ENCODE results near the gene FRMD3.
"Not testable (repeated sequence)": the region's sequence is repeated elsewhere in the genome, so short reads cannot be mapped to it uniquely, and the experiment has no call there.

The FRMD3 gene

DNA sequence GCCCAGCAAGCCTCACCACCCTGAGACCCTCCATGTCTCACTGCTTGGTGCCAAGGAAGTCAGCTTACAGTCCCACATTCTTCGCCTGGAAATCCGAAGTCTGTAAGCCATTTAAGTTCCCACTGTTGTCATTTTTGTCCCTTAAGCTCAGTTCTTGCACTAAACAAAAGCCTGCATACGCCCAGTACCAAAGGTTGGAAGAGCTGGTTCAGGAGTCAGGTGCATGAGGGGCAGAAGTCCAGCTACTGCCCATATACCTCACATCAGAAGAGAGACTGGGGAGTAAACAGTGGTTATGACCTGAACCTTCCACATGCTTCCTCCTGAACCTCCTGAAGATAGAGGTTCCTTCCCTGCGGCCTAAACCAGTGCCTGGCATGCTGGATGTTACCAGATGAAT lies 146.0 kb downstream of the FRMD3 start:
- no peak for DNase-seq (ENCODE audit: low read depth, low spot score)

DNA sequence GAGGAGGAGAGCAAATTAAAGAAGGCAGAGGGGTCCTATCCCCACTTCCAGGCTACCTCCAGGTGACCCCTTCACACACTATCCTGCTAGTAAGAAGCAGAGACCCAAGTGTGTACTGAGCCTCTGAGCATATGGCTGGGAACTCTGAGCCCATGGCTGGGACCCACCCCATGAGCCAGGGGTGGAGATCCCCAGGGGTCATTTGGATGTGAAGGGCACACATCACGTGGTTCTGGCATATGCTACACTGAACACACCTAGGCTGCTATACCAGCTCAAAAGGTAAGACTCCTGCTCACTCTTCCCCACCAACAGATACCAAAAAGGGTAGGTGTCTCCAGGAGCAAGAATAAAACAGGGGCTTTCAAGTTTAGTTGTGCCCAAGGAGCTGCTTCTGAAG lies 149.9 kb downstream of the FRMD3 start:
- DNase-seq (ENCODE audit: low read depth, low spot score) = no peak

DNA sequence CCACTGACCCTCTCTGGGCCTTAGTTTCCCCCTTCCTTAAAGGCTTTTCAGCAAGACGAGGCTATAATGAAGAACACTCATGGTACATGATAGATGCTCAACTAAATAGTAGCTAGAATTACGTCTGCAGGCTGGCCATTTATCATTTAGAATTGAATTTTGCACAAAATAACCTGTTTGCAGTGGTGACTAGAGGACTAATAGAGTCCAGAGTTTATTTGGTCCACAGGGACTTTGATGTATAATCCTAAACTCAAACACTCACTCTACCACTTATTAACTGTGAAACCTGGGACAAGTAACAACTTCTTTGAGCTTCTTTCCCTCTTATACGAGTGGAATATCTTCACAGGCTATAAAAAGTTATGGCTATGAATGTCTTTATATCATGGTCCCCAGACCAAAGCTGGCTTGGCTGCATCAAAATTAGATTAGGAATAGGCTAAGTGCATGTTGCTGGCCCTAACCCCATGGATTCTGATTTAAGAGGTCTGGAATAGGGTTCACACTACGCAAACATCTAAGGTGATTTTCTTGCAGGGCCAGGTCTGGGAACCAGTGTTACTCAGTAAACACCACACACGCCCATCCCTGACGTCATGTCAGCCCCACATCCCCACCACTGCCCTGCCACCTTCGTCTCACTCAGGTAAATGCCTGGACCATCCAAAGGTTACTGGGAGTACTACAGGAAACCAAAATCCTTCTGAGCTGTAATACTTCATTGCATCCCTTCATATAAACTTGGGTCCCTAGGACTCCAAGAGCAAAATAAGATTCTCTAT lies 150.6 kb downstream of the FRMD3 start:
- DNase-seq (ENCODE audit: low read depth, low spot score) = no peak

- DNase-seq (ENCODE audit: low read depth, low spot score) = no peak
Observed at GRCh38 chr9:83385317-83385716, 152.9 kb downstream of the FRMD3 start.

DNA sequence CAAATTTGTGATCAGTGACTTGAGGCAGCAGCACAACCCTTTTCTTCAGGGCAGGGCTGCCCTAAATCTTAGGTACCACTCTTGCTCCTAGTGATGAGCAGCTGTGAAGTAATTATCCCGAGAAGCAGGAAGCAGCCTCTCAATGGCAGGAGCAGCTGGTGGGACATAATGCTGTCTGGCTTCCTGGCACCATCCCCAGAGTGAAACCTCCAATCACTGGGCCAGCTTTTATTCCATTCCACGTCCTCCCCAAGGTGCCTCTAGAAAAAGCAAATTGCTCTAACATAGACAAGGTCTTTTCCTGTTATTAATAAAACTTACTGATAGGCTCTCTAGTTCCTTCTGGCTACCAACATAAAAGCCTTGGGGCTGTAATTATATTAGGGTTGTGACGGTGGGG lies 154.0 kb downstream of the FRMD3 start:
- no peak for DNase-seq (ENCODE audit: low read depth, low spot score)

GRCh38 chr9:83383034-83383433 lies 155.2 kb downstream of the FRMD3 start:
- no peak for DNase-seq (ENCODE audit: low read depth, low spot score)

DNA sequence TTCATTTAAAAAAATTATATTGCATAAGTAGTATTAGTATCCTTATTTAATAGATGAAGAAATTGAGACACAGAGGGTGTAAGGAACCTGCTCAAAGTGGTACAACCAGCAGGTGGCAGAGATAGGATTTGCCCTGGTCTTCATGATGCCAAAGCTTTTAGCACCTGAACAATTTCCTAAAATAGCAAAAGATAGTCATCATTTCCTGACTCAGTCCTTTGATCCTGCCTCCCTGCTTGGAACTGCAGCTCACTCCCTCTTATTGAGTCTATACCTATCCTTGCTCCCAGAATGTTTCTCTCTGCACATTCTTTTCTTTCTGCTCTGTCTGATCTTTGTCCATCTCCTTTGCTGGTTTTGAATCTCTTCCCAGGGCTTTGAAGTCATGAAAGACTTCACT lies 155.8 kb downstream of the FRMD3 start:
- DNase-seq (ENCODE audit: low read depth, low spot score) = no peak

- no peak for DNase-seq (ENCODE audit: low read depth, low spot score)
Observed at GRCh38 chr9:83379045-83379444, 159.2 kb downstream of the FRMD3 start.

- no peak for DNase-seq (ENCODE audit: low read depth, low spot score)
Observed at GRCh38 chr9:83372957-83373356, 165.2 kb downstream of the FRMD3 start.

GRCh38 chr9:83367326-83367725 lies 170.9 kb downstream of the FRMD3 start:
- DNase-seq (ENCODE audit: low read depth, low spot score) = no peak

GRCh38 chr9:83362341-83362995 lies 175.7 kb downstream of the FRMD3 start:
- no peak for DNase-seq (ENCODE audit: low read depth, low spot score)

DNA sequence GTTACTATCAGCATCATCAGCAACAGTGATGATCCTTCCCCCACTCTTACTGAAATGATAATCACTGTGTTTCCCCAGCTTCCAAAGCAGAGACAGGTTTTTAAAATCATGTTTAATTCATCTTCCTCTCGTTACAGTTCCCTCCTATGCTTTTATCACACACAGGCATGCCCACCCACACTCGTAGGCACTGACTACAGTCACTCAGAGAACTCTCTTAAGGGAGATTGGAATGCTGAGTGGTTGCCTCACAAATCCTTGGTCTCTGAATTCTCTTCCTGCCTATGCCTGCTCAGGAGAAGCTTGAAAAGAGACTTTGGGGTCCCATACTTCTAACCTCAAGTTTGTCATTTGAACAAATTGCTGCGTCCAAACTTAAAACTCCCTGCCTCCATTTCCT lies 179.2 kb downstream of the FRMD3 start:
- DNase-seq (ENCODE audit: low read depth, low spot score) = no peak

- DNase-seq (ENCODE audit: low read depth, low spot score) = not testable (repeated sequence)
Observed at GRCh38 chr9:83358493-83358892, 179.7 kb downstream of the FRMD3 start.

GRCh38 chr9:83355729-83356151 lies 182.5 kb downstream of the FRMD3 start:
- DNase-seq (ENCODE audit: low read depth, low spot score) = no peak

GRCh38 chr9:83355024-83355444 lies 183.2 kb downstream of the FRMD3 start:
- DNase-seq (ENCODE audit: low read depth, low spot score) = no peak

GRCh38 chr9:83349031-83349430 lies 189.2 kb downstream of the FRMD3 start:
- DNase-seq (ENCODE audit: low read depth, low spot score) = no peak

- DNase-seq (ENCODE audit: low read depth, low spot score) = no peak
Observed at GRCh38 chr9:83346655-83347420, 191.4 kb downstream of the FRMD3 start.

DNA sequence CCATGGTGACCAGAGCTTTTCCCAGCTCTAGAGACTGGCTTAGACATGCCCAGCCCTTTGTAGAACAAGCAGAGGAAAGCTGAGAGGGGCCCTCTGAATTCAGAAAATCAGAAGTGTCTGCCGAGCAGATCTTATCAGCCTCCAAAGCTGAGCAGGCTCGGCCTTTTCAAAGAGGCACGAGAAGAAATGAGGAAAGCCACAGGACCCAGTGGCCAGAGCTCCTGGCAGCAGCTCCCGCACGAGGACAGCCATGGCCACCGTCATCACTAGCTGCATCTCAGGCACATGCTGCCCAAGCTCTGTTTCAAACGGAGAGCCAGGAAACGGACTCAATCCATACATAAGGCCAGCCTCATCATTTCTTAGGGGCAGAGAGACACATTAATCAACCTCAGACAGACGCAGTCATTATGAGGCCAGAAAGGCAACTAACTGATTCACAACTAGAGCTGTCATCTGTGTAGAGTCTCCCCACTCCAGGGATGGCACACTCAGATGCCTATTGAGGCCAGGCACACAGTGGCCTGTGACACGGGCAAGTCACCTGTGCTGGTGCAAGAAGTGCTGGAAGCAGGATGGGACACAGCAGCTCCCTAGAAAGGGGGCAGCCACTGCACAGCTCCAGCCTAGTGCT lies 194.7 kb downstream of the FRMD3 start:
- no peak for DNase-seq (ENCODE audit: low read depth, low spot score)

DNA sequence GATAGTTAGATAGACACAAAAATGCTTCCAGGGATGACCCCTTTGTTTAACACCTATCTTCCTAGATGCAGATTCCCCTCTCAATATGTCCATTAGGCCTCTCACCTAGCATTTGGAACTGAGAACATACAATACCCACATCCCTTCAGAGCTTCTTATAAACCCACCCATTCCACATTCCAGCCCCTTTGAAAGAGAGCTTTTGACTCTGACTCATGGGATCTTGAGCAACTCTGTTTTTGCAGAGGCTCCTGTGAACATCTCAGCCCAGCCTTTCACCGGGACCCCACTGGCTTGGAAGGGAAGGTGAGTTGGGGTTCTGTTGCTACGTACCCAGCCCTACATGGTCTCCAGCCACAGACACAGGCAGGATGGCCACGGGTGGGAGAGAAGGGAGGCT lies 195.5 kb downstream of the FRMD3 start:
- no peak for DNase-seq (ENCODE audit: low read depth, low spot score)

GRCh38 chr9:83342006-83342405 lies 196.2 kb downstream of the FRMD3 start:
- DNase-seq (ENCODE audit: low read depth, low spot score) = no peak

GRCh38 chr9:83340451-83340850 lies 197.8 kb downstream of the FRMD3 start:
- DNase-seq (ENCODE audit: low read depth, low spot score) = no peak

DNA sequence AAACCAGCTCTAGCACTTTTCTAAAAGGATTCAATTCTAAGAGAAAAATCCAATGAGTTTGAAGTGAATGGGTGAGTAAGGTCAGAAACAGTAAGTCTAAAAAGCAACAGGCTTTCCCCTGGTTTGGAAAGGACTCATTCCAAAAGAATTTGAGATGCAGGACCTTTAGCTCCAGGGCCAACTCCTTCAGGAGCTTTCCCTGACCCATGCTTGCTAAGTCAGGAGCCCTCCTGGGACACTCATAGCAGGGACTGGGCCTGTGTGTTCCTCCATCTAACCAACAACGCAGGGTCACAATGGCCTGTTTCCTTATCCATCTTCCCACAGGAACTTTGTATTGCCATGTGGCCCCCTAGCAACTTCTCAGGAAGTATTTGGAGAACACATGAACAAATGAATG lies 198.8 kb downstream of the FRMD3 start:
- no peak for DNase-seq (ENCODE audit: low read depth, low spot score)
